Right lobe of liver (tissue), 6 donors: Measurements from ENCODE around the gene LRP10. TPM values are rescaled to one million over a fixed set of nuclear protein-coding genes. Genes with fewer than 3 reads are reported as not detected.

Experiments used
- ATAC-seq, 4 donors: fragments of 200-7000 bp; cut with Tn5 transposase; one replicate each; pipeline ENCODE4 v1.9.1; 2020; ENCODE audit warnings: mild to moderate bottlenecking in 4 of 4, moderate library complexity in 4 of 4
- DNase-seq, 3 donors: peaks; one replicate each; pipeline ENCODE4 v3.0.0-alpha.2; 2020
- H3K27ac ChIP-seq, 3 donors: fragments of 200-600 bp; one replicate each; pipeline ENCODE4 v1.8.0; 2022
- H3K27me3 ChIP-seq, 2 donors: fragments of 200-600 bp; one replicate each; pipeline ENCODE4 v1.8.0; 2022
- H3K36me3 ChIP-seq, 4 donors: fragments of 200-600 bp; sonication (generic) in 1 of 4; one replicate each; pipeline versions ENCODE4 v1.5.1 to v1.8.0; 2017 to 2022; ENCODE audit warnings: control low read depth in 1 of 4
- H3K4me1 ChIP-seq, 4 donors: fragments of 200-600 bp; sonication (generic) in 1 of 4; one replicate each; pipeline versions ENCODE4 v1.5.1 to v1.8.0; 2017 to 2022; ENCODE audit warnings: control low read depth in 1 of 4
- H3K4me3 ChIP-seq, 3 donors: fragments of 200-600 bp; one replicate each; pipeline ENCODE4 v1.8.0; 2022
- H3K9me3 ChIP-seq, 4 donors: fragments of 200-600 bp; sonication (generic) in 1 of 4; one replicate each; pipeline versions ENCODE4 v1.5.1 to v1.8.0; 2017 to 2022; ENCODE audit warnings: control low read depth in 1 of 4
- POLR2A ChIP-seq: fragments of 450-650 bp; IDR thresholded peaks from one replicate; pipeline ENCODE4 v1.6.1; 2017; ENCODE audit warnings: antibody characterized with exemption, mild to moderate bottlenecking
- WGBS: methylation state at CpG from one replicate; pipeline ENCODE4 v1.1.6; 2018; ENCODE audit warnings: low coverage, low lambda C conversion rate; ENCODE audit not compliant: insufficient coverage; ENCODE audit errors: missing lambda C conversion rate; 5-methylcytosine and 5-hydroxymethylcytosine counted together
- intact Hi-C, 2 donors: fragments of 100-400 bp; cut with DNase I; formaldehyde crosslinking; loops; one replicate each; pipeline versions ENCODE4 v1.11.2 to v1.14.1; 2022
- total RNA-seq, 6 experiments: library from RNA; depleted of rRNA in 2 of 6; stranded (reverse); fragments of >200 nt in 2 of 6; fragmentation: NEBNext Ultra II Directional in 3 of 6; extraction: Animal tissue kit (Norgen Biotek cat#: 25700) in 3 of 6; gene quantifications; one replicate each; pipeline versions ENCODE4 v1.1.0 to v1.2.4, GENCODE V29; 2016 to 2023
- TF ChIP-seq, protein P1 (sequence below), 4 donors: fragments of 200-600 bp in 3 of 4; fragments of 450-650 bp in 1 of 4; IDR thresholded peaks; one replicate each; pipeline versions ENCODE4 v1.5.1 to v1.8.0; 2016 to 2022; ENCODE audit warnings: antibody characterized with exemption in 4 of 4, mild to moderate bottlenecking in 2 of 4
- donor health status: DM: no; HTN: yes; CAD: no.
- donor health status: DM: no; HTN: no; CAD: no.
- donor health status: DM: no; HTN: no; CAD: no.
- donor health status: DM: no; HTN: yes; CAD: no.
- donor health status: DM: no; HTN: yes; CAD: no.

The LRP10 gene
- total RNA-seq, 6 experiments from 2014 or later = 31.0 to 54.5 (median 44.6) TPM

DNA sequence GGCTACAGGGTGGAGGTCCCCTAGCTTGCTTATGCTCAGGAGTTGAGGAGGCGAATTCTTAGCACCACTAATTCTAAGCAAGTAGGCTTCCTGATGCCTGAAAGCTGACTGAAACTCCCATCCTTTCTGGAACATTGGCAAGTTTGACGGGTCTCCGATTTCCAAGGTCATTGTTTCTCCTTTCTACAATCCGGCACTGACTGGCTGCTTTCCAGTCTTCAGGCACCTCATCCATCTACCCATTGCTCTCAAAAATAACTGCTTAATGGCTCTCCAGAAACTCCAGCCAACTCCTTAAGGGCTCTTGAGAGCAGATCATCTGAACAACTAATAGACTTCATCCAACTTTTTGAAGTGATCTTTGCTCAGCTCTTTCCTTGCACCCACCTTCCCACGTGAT lies 24.8 kb downstream of the LRP10 start:
- DNase-seq (no peak), ATAC-seq (no peak)
- Histone ChIP-seq H3K36me3 (peaks cover 0 to 11% (median 5%) of the 10 kb centered on the region in 4 donors), H3K9me3 (no peaks in the 10 kb centered on the region), H3K4me3 (no peak overlapping the region), H3K27me3 (no peaks in the 10 kb centered on the region), H3K4me1 (no peaks in the 10 kb centered on the region), H3K27ac (no peak overlapping the region)
- TF ChIP-seq, protein P1, sequence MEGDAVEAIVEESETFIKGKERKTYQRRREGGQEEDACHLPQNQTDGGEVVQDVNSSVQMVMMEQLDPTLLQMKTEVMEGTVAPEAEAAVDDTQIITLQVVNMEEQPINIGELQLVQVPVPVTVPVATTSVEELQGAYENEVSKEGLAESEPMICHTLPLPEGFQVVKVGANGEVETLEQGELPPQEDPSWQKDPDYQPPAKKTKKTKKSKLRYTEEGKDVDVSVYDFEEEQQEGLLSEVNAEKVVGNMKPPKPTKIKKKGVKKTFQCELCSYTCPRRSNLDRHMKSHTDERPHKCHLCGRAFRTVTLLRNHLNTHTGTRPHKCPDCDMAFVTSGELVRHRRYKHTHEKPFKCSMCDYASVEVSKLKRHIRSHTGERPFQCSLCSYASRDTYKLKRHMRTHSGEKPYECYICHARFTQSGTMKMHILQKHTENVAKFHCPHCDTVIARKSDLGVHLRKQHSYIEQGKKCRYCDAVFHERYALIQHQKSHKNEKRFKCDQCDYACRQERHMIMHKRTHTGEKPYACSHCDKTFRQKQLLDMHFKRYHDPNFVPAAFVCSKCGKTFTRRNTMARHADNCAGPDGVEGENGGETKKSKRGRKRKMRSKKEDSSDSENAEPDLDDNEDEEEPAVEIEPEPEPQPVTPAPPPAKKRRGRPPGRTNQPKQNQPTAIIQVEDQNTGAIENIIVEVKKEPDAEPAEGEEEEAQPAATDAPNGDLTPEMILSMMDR (IDR thresholded peaks at IDR 0.05) = no peak
- TF ChIP-seq POLR2A = no peak
- intact Hi-C loops = no loop called here
- WGBS = 74% methylated on average over 5 of the region's 5 CpGs

DNA sequence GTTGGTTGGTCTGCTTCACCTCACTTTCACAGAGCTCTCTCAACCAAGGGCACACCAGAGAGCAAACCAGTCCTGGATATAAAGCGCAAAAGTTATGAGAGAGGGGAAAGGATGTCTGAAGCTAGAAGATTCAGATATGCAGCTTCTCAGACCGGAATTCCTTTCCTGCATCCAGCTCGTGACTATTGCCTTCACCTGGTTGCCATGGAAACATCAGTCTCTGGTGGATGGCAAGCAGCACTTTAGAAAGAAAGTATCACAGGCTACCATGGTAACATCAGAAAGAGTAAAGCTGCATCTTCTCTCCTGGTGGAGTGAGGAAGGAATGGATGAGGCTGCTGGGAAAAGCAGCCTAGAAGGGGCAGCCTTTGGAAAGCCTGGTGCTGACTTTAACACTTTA lies 25.2 kb downstream of the LRP10 start:
- intact Hi-C loops = no loop called here
- no peak overlapping the region for H3K4me3 ChIP-seq
- H3K4me1 ChIP-seq = no peaks in the 10 kb centered on the region
- peaks cover 0 to 15% (median 7%) of the 10 kb centered on the region in 4 donors for H3K36me3 ChIP-seq
- DNase-seq (no peak), ATAC-seq (no peak)
- WGBS = 66% methylated on average over 2 of the region's 3 CpGs
- no peaks in the 10 kb centered on the region for H3K9me3 ChIP-seq
- no peaks in the 10 kb centered on the region for H3K27me3 ChIP-seq
- TF ChIP-seq, protein P1 (IDR thresholded peaks at IDR 0.05) = no peak
- TF ChIP-seq POLR2A = no peak
- no peak overlapping the region for H3K27ac ChIP-seq

- H3K9me3 ChIP-seq = no peaks in the 10 kb centered on the region
- peaks cover 0 to 1% (median 0%) of the 10 kb centered on the region in 4 donors for H3K4me1 ChIP-seq
- H3K27ac ChIP-seq = no peak overlapping the region
- 100% methylated on average over 1 of the region's 1 CpG for WGBS
- peaks cover 0 to 21% (median 9%) of the 10 kb centered on the region in 4 donors for H3K36me3 ChIP-seq
- TF ChIP-seq POLR2A = no peak
- TF ChIP-seq, protein P1 (IDR thresholded peaks at IDR 0.05) = no peak
- no peak for ATAC-seq
- H3K27me3 ChIP-seq = no peaks in the 10 kb centered on the region
- no peak for DNase-seq
- intact Hi-C loops = no loop called here
- no peak overlapping the region for H3K4me3 ChIP-seq
Measured at GRCh38 chr14:22897357-22897756, 25.8 kb downstream of the LRP10 start.

DNA sequence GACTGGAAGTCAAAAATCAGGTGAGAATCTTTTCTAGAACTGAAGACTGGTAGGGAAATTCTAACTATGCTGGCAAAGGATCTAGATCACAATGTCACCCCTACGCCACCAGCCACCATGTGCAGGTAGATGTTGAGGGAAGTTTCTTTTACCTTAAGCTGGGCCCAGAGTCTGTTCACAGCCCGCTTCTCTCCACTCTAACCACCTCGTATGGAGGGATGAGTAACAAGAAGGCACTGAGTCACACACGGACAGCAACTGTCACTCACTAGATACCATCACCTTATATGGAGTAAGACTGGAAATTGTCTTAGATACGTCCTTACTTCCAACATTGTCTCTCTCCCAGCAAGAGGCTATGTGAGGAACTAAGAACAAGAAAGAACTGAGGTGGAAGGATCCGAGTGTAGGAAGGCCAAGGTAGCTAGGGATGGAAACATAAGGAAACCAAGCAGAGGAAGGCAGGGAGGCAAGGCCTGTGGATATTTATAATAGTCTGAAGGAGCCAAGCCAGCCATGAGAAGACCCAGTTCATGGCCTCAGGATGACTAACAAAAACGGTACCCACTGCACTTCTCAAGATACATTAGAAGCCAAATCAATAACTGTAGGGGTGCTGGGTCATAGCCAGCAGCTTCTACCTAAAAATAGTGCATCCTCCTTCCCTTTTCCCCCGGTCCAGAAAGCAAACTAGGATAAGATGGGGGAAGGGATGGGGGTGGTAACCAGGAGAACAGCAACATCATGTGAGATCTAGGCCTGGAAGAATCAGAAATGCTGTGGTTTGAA lies 27.0 kb downstream of the LRP10 start:
- H3K9me3 ChIP-seq = no peaks in the 10 kb centered on the region
- 65% methylated on average over 7 of the region's 8 CpGs for WGBS
- no peaks in the 10 kb centered on the region for H3K27me3 ChIP-seq
- no peak overlapping the region for H3K4me3 ChIP-seq
- H3K4me1 ChIP-seq = peaks cover 0 to 9% (median 4%) of the 10 kb centered on the region in 4 donors
- ATAC-seq (no peak), DNase-seq (no peak)
- peaks cover 0 to 22% (median 9%) of the 10 kb centered on the region in 4 donors for H3K36me3 ChIP-seq
- no peak for TF ChIP-seq POLR2A
- TF ChIP-seq, protein P1 (IDR thresholded peaks at IDR 0.05) = no peak
- no peak overlapping the region for H3K27ac ChIP-seq
- intact Hi-C loops = no loop called here
